Caco-2 (cell line): ENCODE results near the gene CD300A. TPM values are rescaled to one million over a fixed set of nuclear protein-coding genes. Genes with fewer than 3 reads are reported as not detected.

Experiments used
- BruUV-seq: library from RNA; stranded (reverse); fragments of 400-500 nt; replicated peaks from 2 replicates; lab custom pipeline; 2021; lab: Mats Ljungman, UMichigan
- CTCF ChIA-PET: fragments of 300-600 bp; sonication (Branson Sonifier 250); formaldehyde crosslinking; loops from one replicate; lab custom pipeline; 2022; ENCODE audit warnings: antibody characterized with exemption; lab: Charles Lee
- POLR2A ChIA-PET: fragments of 300-600 bp; sonication (Branson Sonifier 250); formaldehyde crosslinking; loops from one replicate; lab custom pipeline; 2022; ENCODE audit warnings: antibody characterized with exemption; lab: Charles Lee
- DNase-seq, 2 experiments: peaks; one replicate each; pipeline versions ENCODE4 v3.0.0 to v3.0.0-alpha.2; 2020 to 2022
- H3K27me3 ChIP-seq: replicated peaks from 2 replicates; pipeline ENCODE4 v1.6.0; 2011; ENCODE audit warnings: low read length; ENCODE audit not compliant: control insufficient read depth, insufficient read depth
- H3K36me3 ChIP-seq: 2 replicates; pipeline ENCODE4 v1.5.1; 2011; ENCODE audit warnings: low read length; ENCODE audit not compliant: control insufficient read depth, insufficient read depth
- H3K4me1 ChIP-seq: fragments of 250-450 bp; sonication (Bioruptor Pico); 2 replicates; pipeline ENCODE4 v1.5.1; 2020; ENCODE audit warnings: mild to moderate bottlenecking
- H3K4me3 ChIP-seq: 2 replicates; pipeline ENCODE4 v1.5.1; 2011; ENCODE audit warnings: low read depth, mild to moderate bottlenecking, control low read depth, low read length
- H3K9me3 ChIP-seq: fragments of 250-450 bp; sonication (Bioruptor Pico); 2 replicates; pipeline ENCODE4 v1.5.1; 2020; ENCODE audit warnings: mild to moderate bottlenecking, moderate library complexity
- H3K27ac Mint-ChIP-seq: one replicate; pipeline ENCODE4 v1.8.0; 2022; ENCODE audit warnings: mixed read lengths; ENCODE audit not compliant: unreplicated experiment
- H3K27me3 Mint-ChIP-seq: one replicate; pipeline ENCODE4 v1.8.0; 2022; ENCODE audit warnings: mixed read lengths; ENCODE audit not compliant: insufficient read depth, unreplicated experiment
- H3K36me3 Mint-ChIP-seq: one replicate; pipeline ENCODE4 v1.8.0; 2022; ENCODE audit warnings: mild to moderate bottlenecking, mixed read lengths; ENCODE audit not compliant: insufficient read depth, unreplicated experiment
- H3K4me1 Mint-ChIP-seq: one replicate; pipeline ENCODE4 v1.8.0; 2022; ENCODE audit warnings: low read depth, mixed read lengths; ENCODE audit not compliant: unreplicated experiment
- H3K4me3 Mint-ChIP-seq: one replicate; pipeline ENCODE4 v1.8.0; 2022; ENCODE audit warnings: mild to moderate bottlenecking, moderate library complexity, mixed read lengths; ENCODE audit not compliant: unreplicated experiment
- H3K9me3 Mint-ChIP-seq: one replicate; pipeline ENCODE4 v1.8.0; 2022; ENCODE audit warnings: mixed read lengths; ENCODE audit not compliant: unreplicated experiment
- CTCF ChIP-seq, 2 experiments: fragments of 200-600 bp in 1 of 2; IDR thresholded peaks; 1 replicate in 1 of 2; 2 replicates in 1 of 2; pipeline versions ENCODE4 v1.5.1 to v1.8.0; 2011 to 2022; ENCODE audit warnings: antibody characterized with exemption in 1 of 2, control low read depth in 1 of 2, inconsistent platforms in 1 of 2, low read depth in 1 of 2, low read length in 1 of 2, mild to moderate bottlenecking in 1 of 2, moderate library complexity in 1 of 2; ENCODE audit not compliant: insufficient read depth in 1 of 2, severe bottlenecking in 1 of 2, unreplicated experiment in 1 of 2
- intact Hi-C: fragments of 100-400 bp; cut with micrococcal nuclease; formaldehyde crosslinking; loops from one replicate; pipeline ENCODE4 v1.10.0; 2022; ENCODE audit not compliant: unreplicated experiment
- total RNA-seq: library from RNA; stranded (reverse); gene quantifications from 2 replicates; pipeline ENCODE4 v1.2.3, GENCODE V29; 2022

The CD300A gene
- total RNA-seq, 1 experiment from 2014 or later, result not detected

- ChIA-PET CTCF (no interaction called here), POLR2A (no interaction called here)
- no peaks in the 10 kb centered on the region for H3K4me1 Mint-ChIP-seq
- Histone ChIP-seq H3K36me3 (no peaks in the 10 kb centered on the region), H3K4me3 (no peak overlapping the region), H3K9me3 (peaks cover 9% of the 10 kb centered on the region; the same call in 1 of the 2 replicates), H3K4me1 (no peaks in the 10 kb centered on the region), H3K27me3 (no peaks in the 10 kb centered on the region)
- no peak for DNase-seq
- no peak overlapping the region for H3K27ac Mint-ChIP-seq
- peaks cover 21% of the 10 kb centered on the region for H3K27me3 Mint-ChIP-seq
- no peak for TF ChIP-seq CTCF (IDR thresholded peaks at IDR 0.05; ENCODE audit: insufficient read depth in 1 of 2, low read depth in 1 of 2, low read length in 1 of 2, severe bottlenecking in 1 of 2, unreplicated experiment in 1 of 2)
- no peaks in the 10 kb centered on the region for H3K36me3 Mint-ChIP-seq
- BruUV-seq, result no TSS peak
- intact Hi-C loops, result loop anchor here (5.0 kb wide), 1 partner anchor 163 kb away; the partner anchor contains the start of gene GPR142
- H3K4me3 Mint-ChIP-seq, result no peak overlapping the region
- no peaks in the 10 kb centered on the region for H3K9me3 Mint-ChIP-seq
These were observed 64.4 kb downstream of the CD300A start for GRCh38 chr17:74530831-74531150.

DNA sequence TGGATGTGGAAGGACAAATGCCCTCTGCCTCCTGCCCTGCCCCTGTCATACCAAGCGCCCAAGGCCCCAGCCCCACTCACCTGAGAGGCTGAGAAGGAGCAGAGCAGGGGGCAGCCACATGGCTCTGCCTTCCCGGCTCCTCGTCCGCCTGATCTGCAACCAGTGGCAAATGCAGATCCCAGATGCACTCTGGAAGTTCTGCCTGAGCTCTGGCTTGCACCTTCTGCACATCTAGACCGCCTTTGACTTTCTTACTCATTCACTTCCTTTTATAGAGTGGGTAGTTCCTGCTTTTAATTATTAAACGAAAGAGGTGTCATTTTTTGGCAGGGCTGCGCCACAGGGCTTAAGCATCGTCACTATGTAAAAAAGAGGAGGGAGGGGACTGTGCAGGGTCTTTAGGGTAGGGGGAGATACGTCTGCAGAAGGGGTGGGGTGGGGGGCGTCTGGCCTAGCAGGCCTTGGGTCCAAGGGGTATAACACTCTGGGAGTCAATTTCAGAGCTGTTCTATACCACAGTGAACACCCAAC, 64.9 kb downstream of the CD300A start, which contains the start of gene CD300LB:
TSS of gene CD300LB (minus strand) at position 245 of the 531 bp plus-strand sequence. CDS start at position 120, 125 bp downstream.
- no peaks in the 10 kb centered on the region for H3K27me3 ChIP-seq
- H3K4me3 ChIP-seq, result no peak within 1 kb of the TSS
- Mint-ChIP-seq H3K4me3 (no peak within 1 kb of the TSS), H3K4me1 (no peaks in the 10 kb centered on the region), H3K27ac (no peak within 1 kb of the TSS), H3K9me3 (peaks cover under 1% of the 10 kb centered on the region), H3K36me3 (no peaks in the 10 kb centered on the region), H3K27me3 (peaks cover 20% of the 10 kb centered on the region)
- H3K9me3 ChIP-seq, result peaks cover 11% of the 10 kb centered on the region; the same call in 1 of the 2 replicates
- TF ChIP-seq CTCF (IDR thresholded peaks at IDR 0.05; ENCODE audit: insufficient read depth in 1 of 2, low read depth in 1 of 2, low read length in 1 of 2, severe bottlenecking in 1 of 2, unreplicated experiment in 1 of 2), result no peak
- H3K4me1 ChIP-seq, result no peaks in the 10 kb centered on the region
- no peak for DNase-seq
- CTCF ChIA-PET, result no interaction called here
- no peaks in the 10 kb centered on the region for H3K36me3 ChIP-seq
- POLR2A ChIA-PET, result no interaction called here
- BruUV-seq, result no TSS peak
- intact Hi-C loops, result loop anchor here (5.0 kb wide), 1 partner anchor 164 kb away; the partner anchor contains the start of gene GPR142

DNA sequence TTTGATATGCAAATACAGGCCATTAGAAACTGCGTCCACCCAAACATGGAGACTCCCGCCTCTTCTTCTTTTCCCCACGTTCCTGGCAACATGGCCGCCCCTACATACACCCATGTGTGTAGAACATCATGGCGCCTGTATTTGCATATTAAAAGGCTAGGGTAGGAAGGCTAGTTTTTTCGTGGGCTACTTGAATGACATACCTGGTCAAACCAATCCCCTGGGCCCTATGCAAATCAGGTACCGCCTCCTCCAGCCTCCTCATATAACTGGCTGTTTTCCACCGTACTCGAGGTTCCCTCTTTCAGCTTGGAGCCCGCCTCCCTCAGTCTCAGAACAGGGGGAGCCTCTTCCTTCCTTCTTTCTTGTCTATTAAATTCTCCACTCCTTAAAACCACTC, 65.7 kb downstream of the CD300A start:
- ChIA-PET POLR2A (no interaction called here), CTCF (interaction anchor here (1.6 kb wide), 1 partner anchor 164 kb away, joined by 10 read pairs; the partner anchor contains the start of gene GPR142)
- DNase-seq, result no peak
- Mint-ChIP-seq H3K36me3 (no peaks in the 10 kb centered on the region), H3K27me3 (peaks cover 21% of the 10 kb centered on the region), H3K27ac (no peak overlapping the region), H3K4me1 (no peaks in the 10 kb centered on the region), H3K9me3 (peaks cover 6% of the 10 kb centered on the region), H3K4me3 (no peak overlapping the region)
- no peaks in the 10 kb centered on the region for H3K36me3 ChIP-seq
- intact Hi-C loops, result loop anchor here (5.0 kb wide), 1 partner anchor 165 kb away; the partner anchor contains the start of gene GPR142
- no peak for TF ChIP-seq CTCF (IDR thresholded peaks at IDR 0.05; ENCODE audit: insufficient read depth in 1 of 2, low read depth in 1 of 2, low read length in 1 of 2, severe bottlenecking in 1 of 2, unreplicated experiment in 1 of 2)
- peaks cover 11% of the 10 kb centered on the region; the same call in 1 of the 2 replicates for H3K9me3 ChIP-seq
- H3K27me3 ChIP-seq, result no peaks in the 10 kb centered on the region
- H3K4me1 ChIP-seq, result no peaks in the 10 kb centered on the region
- no peak overlapping the region for H3K4me3 ChIP-seq
- BruUV-seq, result no TSS peak

Other genes with a start within 250 kb of the CD300A start
- not detected in 2 replicates for gene DNAI2, start 192.4 kb upstream of the CD300A start, total RNA-seq
- gene KIF19, start 140.4 kb upstream of the CD300A start, total RNA-seq, result not detected in 2 replicates
- gene BTBD17, start 104.8 kb upstream of the CD300A start, total RNA-seq, result not detected in 2 replicates
- not detected in 2 replicates for gene GPR142, start 99.1 kb upstream of the CD300A start, total RNA-seq
- 75.0 and 83.2 TPM in 2 replicates for gene GPRC5C, start 34.5 kb upstream of the CD300A start, total RNA-seq
- not detected in 2 replicates for gene CD300LB, start 64.8 kb downstream of the CD300A start, total RNA-seq
- not detected in 2 replicates for gene CD300C, start 79.5 kb downstream of the CD300A start, total RNA-seq
- gene CD300H, start 100.9 kb downstream of the CD300A start, total RNA-seq, result not detected in 2 replicates
- not detected in 2 replicates for gene CD300LD, start 125.6 kb downstream of the CD300A start, total RNA-seq
- not detected in 2 replicates for gene CD300E, start 157.1 kb downstream of the CD300A start, total RNA-seq
- gene CD300LF, start 246.3 kb downstream of the CD300A start, total RNA-seq, result 2.2 and 2.4 TPM in 2 replicates